HepG2 (cell line): ENCODE data around the gene ZC2HC1B. TPM values are rescaled to one million over a fixed set of nuclear protein-coding genes. Genes with fewer than 3 reads are reported as not detected.

Experiments used
- ATAC-seq: fragments of 200-7000 bp; cut with Tn5 transposase; 3 replicates; pipeline ENCODE4 v1.9.1; 2020; ENCODE audit warnings: mild to moderate bottlenecking, moderate library complexity
- BruUV-seq: library from RNA; stranded (reverse); fragments of 400-500 nt; replicated peaks from 2 replicates; lab custom pipeline; 2021; lab: Mats Ljungman, UMichigan
- CTCF ChIA-PET: fragments of 300-600 bp; formaldehyde crosslinking; extraction: SDS; loops from one replicate; lab custom pipeline; 2021; ENCODE audit warnings: low total read pairs, inconsistent platforms, low intra/inter-chr PET ratio; lab: Yijun Ruan, JAX
- POLR2A ChIA-PET: fragments of 350-600 bp; sonication (Branson Sonifier 250); formaldehyde crosslinking; loops from one replicate; lab custom pipeline; 2020; ENCODE audit warnings: antibody characterized with exemption, inconsistent platforms; lab: Yijun Ruan, JAX
- DNase-seq: peaks from one replicate; pipeline ENCODE4 v3.0.0-alpha.2; 2015; ENCODE audit warnings: low spot score
- FAIRE-seq: peaks from 3 replicates; lab custom pipeline; 2011; peaks lifted over from hg19 to GRCh38; lab: Jason Lieb, UNC
- H2AFZ ChIP-seq: one replicate; pipeline ENCODE4 v1.6.1; 2011; ENCODE audit warnings: low read length, inconsistent platforms
- H3K27ac ChIP-seq: fragments of 300-600 bp; 3 replicates; pipeline ENCODE4 v1.8.0; 2011; ENCODE audit warnings: mixed run types, mild to moderate bottlenecking, mixed read lengths, low read length, inconsistent platforms; ENCODE audit not compliant: insufficient read depth; ENCODE audit errors: extremely low read length
- H3K27me3 ChIP-seq, 2 experiments: fragments of 200-600 bp in 1 of 2; 2 replicates in 1 of 2; 3 replicates in 1 of 2; pipeline versions ENCODE4 v1.6.0 to v1.8.0; 2011; ENCODE audit warnings: low read length in 2 of 2, mild to moderate bottlenecking in 2 of 2, moderate library complexity in 2 of 2, inconsistent platforms in 1 of 2; ENCODE audit not compliant: insufficient read depth in 2 of 2, control insufficient read depth in 1 of 2
- H3K36me3 ChIP-seq, 2 experiments: fragments of 200-600 bp in 1 of 2; replicated peaks in 1 of 2; 2 replicates in 1 of 2; 3 replicates in 1 of 2; pipeline versions ENCODE4 v1.5.1 to v1.8.0; 2011; ENCODE audit warnings: low read length in 2 of 2, inconsistent platforms in 1 of 2; ENCODE audit not compliant: insufficient read depth in 2 of 2, control insufficient read depth in 1 of 2
- H3K4me1 ChIP-seq: 2 replicates; pipeline ENCODE4 v1.5.1; 2012; ENCODE audit warnings: low read length, inconsistent platforms; ENCODE audit not compliant: insufficient read depth
- H3K4me2 ChIP-seq: 2 replicates; pipeline ENCODE4 v1.6.0; 2011; ENCODE audit warnings: low read depth, low read length, inconsistent platforms
- H3K4me3 ChIP-seq, 3 experiments: fragments of 200-600 bp in 1 of 3; sonication (generic), shearing (Covaris generic) in 1 of 3; replicated peaks in 1 of 3; 2 replicates each; pipeline ENCODE4 v1.5.1; 2011 to 2016; ENCODE audit warnings: low read length in 3 of 3, inconsistent platforms in 2 of 3, low read depth in 2 of 3, mild to moderate bottlenecking in 2 of 3, control low read depth in 1 of 3, mixed read lengths in 1 of 3; ENCODE audit not compliant: insufficient read depth in 1 of 3
- H3K79me2 ChIP-seq: one replicate; pipeline ENCODE4 v1.6.1; 2011; ENCODE audit warnings: low read length, inconsistent platforms; ENCODE audit not compliant: insufficient read depth
- H3K9ac ChIP-seq: 2 replicates; pipeline ENCODE4 v1.6.0; 2011; ENCODE audit warnings: mild to moderate bottlenecking, low read depth, low read length, inconsistent platforms; ENCODE audit not compliant: insufficient read depth
- H3K9me3 ChIP-seq: 2 replicates; pipeline ENCODE4 v1.5.1; 2012; ENCODE audit warnings: mild to moderate bottlenecking, low read length
- H4K20me1 ChIP-seq: 2 replicates; pipeline ENCODE4 v1.6.0; 2011; ENCODE audit warnings: inconsistent platforms, mild to moderate bottlenecking, low read length, moderate library complexity; ENCODE audit not compliant: insufficient read depth
- BORCS8-MEF2B ChIP-seq: sonication (generic); formaldehyde crosslinking; IDR thresholded peaks from 2 replicates; pipeline ENCODE4 v1.8.0; 2022; ENCODE audit warnings: mild to moderate bottlenecking, missing genetic modification reagents
- JDP2 ChIP-seq: sonication (generic); formaldehyde crosslinking; IDR thresholded peaks from 2 replicates; pipeline ENCODE4 v1.8.1; 2022; ENCODE audit warnings: missing genetic modification reagents, borderline replicate concordance
- KAT2B ChIP-seq: fragments of 150-350 bp; IDR thresholded peaks from 2 replicates; pipeline ENCODE4 v1.6.1; 2014; ENCODE audit warnings: low read depth, low read length, borderline replicate concordance
- RFX1 ChIP-seq: fragments of 450-650 bp; IDR thresholded peaks from 2 replicates; pipeline ENCODE4 v1.6.1; 2017
- SIX1 ChIP-seq: sonication (generic); formaldehyde crosslinking; IDR thresholded peaks from 2 replicates; pipeline ENCODE4 v1.4.0; 2020; ENCODE audit warnings: missing genetic modification reagents, borderline replicate concordance
- ZBTB8A ChIP-seq: sonication (generic); formaldehyde crosslinking; IDR thresholded peaks from 2 replicates; pipeline ENCODE4 v1.4.0; 2020; ENCODE audit warnings: mild to moderate bottlenecking, low read depth, missing genetic modification reagents, borderline replicate concordance
- ZFYVE20 ChIP-seq: sonication (generic); formaldehyde crosslinking; IDR thresholded peaks from 2 replicates; pipeline ENCODE4 v1.8.0; 2023; ENCODE audit warnings: low read depth, mild to moderate bottlenecking, moderate library complexity, missing genetic modification reagents, borderline replicate concordance
- ZNF33A ChIP-seq: sonication (generic); formaldehyde crosslinking; IDR thresholded peaks from 2 replicates; pipeline ENCODE4 v1.5.1; 2020; ENCODE audit warnings: missing genetic modification reagents, mild to moderate bottlenecking, moderate library complexity, borderline replicate concordance
- ZNF460 ChIP-seq: sonication (generic); formaldehyde crosslinking; IDR thresholded peaks from 2 replicates; pipeline ENCODE4 v1.5.1; 2020; ENCODE audit warnings: missing genetic modification reagents, mild to moderate bottlenecking, borderline replicate concordance
- ZNF556 ChIP-seq: sonication (generic); formaldehyde crosslinking; IDR thresholded peaks from 2 replicates; pipeline ENCODE4 v1.4.0; 2020; ENCODE audit warnings: mild to moderate bottlenecking, missing genetic modification reagents, borderline replicate concordance
- ZNF577 ChIP-seq: sonication (generic); formaldehyde crosslinking; IDR thresholded peaks from 2 replicates; pipeline ENCODE4 v1.4.0; 2020; ENCODE audit warnings: mild to moderate bottlenecking, low read depth, missing genetic modification reagents, borderline replicate concordance
- ZNF768 ChIP-seq: sonication (generic); formaldehyde crosslinking; IDR thresholded peaks from 2 replicates; pipeline ENCODE4 v1.4.0; 2020; ENCODE audit warnings: missing genetic modification reagents
- WGBS: methylation state at CpG from one replicate; pipeline ENCODE4 v1.1.6; 2017; ENCODE audit warnings: low lambda C conversion rate; 5-methylcytosine and 5-hydroxymethylcytosine counted together
- in situ Hi-C: cut with HindIII; loops from 2 replicates; pipeline ENCODE4 v1.10.0; 2017; ENCODE audit warnings: low pct_unique_long_range_greater_than_20kb; ENCODE audit not compliant: extremely low pct_ligation_motif_present
- intact Hi-C: fragments of 100-400 bp; cut with micrococcal nuclease; formaldehyde crosslinking; loops from one replicate; pipeline ENCODE4 v1.10.0; 2022; ENCODE audit not compliant: unreplicated experiment
- polyA plus RNA-seq, 8 experiments: library from polyadenylated mRNA; depleted of rRNA in 3 of 8; stranded (reverse) in 7 of 8; unstranded in 1 of 8; fragments of >200 nt; fragmentation: Illumina TruSeq in 4 of 8; extraction: Trizol in 4 of 8; gene quantifications; 2 replicates each; pipeline versions ENCODE4 v1.2.1 to v1.2.3, GENCODE V29; 2011 to 2016; ENCODE audit warnings: low read depth in 4 of 8, missing spikeins in 1 of 8, mixed read lengths in 1 of 8; ENCODE audit not compliant: insufficient read depth in 1 of 8
- total RNA-seq, 5 experiments: library from RNA; depleted of rRNA; stranded (reverse); fragments of >200 nt; fragmentation: Illumina TruSeq; extraction: Trizol; gene quantifications; 2 replicates each; pipeline ENCODE4 v1.2.3, GENCODE V29; 2016; ENCODE audit warnings: low read depth in 1 of 5
- TF ChIP-seq, protein P1 (sequence below): sonication (generic); formaldehyde crosslinking; IDR thresholded peaks from 2 replicates; pipeline ENCODE4 v1.5.1; 2020; ENCODE audit warnings: mild to moderate bottlenecking, missing genetic modification reagents, borderline replicate concordance
- TF ChIP-seq, protein P2 (sequence below): sonication (generic); formaldehyde crosslinking; IDR thresholded peaks from 2 replicates; pipeline ENCODE4 v1.5.0; 2020; ENCODE audit warnings: missing genetic modification reagents, mild to moderate bottlenecking, borderline replicate concordance
- TF ChIP-seq, protein P3 (sequence below): sonication (generic); formaldehyde crosslinking; IDR thresholded peaks from 2 replicates; pipeline ENCODE4; 2020; ENCODE audit warnings: missing genetic modification reagents, mild to moderate bottlenecking, borderline replicate concordance

The ZC2HC1B gene
- total and polyA plus RNA-seq, 2 of the 13 experiments (the other 11 are each of a cell fraction or from before 2014, with no cell fraction given) = not detected

DNA sequence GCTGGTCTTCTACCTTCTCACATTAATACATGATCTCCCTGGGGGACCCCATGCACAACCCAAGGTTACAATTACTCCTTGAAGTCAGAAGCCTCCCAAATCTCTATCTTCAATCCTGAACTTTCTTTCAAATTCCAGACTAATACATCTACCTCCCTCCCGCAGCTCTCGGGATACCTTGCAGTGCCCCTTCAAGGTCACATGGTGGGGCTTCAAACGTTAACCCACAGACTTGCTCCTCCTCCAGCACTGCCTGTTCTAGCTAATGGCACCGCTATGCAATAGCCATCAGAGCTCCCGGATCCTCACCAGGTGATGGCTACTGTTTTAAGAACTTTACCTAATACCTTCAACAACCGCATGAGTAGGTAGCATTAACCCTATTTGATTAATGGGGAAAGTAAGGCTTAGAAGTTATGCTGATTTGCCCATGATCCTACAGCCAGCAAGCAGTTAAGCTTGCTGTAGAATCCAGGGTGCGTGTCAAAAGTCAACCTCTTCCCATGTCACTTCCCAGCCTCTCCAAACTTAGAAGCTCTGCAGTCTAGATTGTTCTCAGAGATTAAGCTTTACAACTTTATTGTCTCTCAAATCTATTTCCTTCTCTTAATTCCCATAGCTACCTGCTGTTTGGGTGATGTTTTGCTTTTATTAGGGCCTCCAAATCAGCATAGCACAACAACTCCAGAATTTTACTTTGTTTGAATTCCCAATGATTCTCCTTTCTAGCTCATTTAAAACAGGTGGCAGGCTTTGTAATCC lies 99.1 kb downstream of the ZC2HC1B start (continued):
- TF ChIP-seq ZNF460 (CRISPR knock-in tag) = no peak
- no peak for TF ChIP-seq KAT2B

DNA sequence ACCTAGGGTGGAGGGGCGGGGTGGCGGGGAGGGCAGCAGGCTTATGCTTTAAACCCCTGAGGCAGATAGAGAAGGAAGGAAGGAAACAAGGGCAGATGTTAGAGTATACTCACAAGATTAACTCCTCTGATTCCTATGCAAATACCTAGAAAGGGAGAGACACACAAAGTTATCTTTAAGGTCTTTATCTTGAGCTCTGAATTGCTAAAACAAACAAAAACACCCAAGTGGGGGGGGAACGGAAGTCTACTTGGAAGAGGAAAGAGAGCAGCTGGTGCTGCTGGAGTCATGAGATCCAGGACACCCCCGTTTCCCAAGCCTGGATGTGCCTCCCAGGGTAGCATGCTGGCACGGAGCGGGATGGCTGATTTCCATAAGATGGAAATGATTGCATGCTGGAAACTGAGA lies 100.4 kb downstream of the ZC2HC1B start:
- in situ Hi-C loops = no loop called here
- no peak overlapping the region for H3K9ac ChIP-seq
- H3K27me3 ChIP-seq = no peaks in the 10 kb centered on the region
- no peak overlapping the region for H3K4me2 ChIP-seq
- peaks cover 5% of the 10 kb centered on the region; the same call in 1 of the 2 replicates for H3K4me1 ChIP-seq
- H3K79me2 ChIP-seq = no peaks in the 10 kb centered on the region
- DNase-seq (no peak), FAIRE-seq (no peak), ATAC-seq (no peak)
- no TSS peak for BruUV-seq
- no peak overlapping the region for H3K27ac ChIP-seq
- H4K20me1 ChIP-seq = no peaks in the 10 kb centered on the region
- H3K36me3 ChIP-seq = no peaks in the 10 kb centered on the region
- no peak for TF ChIP-seq SIX1 (CRISPR knock-in tag)
- TF ChIP-seq ZFYVE20 (CRISPR knock-in tag) = no peak
- TF ChIP-seq BORCS8-MEF2B (CRISPR knock-in tag) = no peak
- no peak for TF ChIP-seq ZNF577 (CRISPR knock-in tag)
- TF ChIP-seq JDP2 (CRISPR knock-in tag) = no peak
- TF ChIP-seq, protein P1, sequence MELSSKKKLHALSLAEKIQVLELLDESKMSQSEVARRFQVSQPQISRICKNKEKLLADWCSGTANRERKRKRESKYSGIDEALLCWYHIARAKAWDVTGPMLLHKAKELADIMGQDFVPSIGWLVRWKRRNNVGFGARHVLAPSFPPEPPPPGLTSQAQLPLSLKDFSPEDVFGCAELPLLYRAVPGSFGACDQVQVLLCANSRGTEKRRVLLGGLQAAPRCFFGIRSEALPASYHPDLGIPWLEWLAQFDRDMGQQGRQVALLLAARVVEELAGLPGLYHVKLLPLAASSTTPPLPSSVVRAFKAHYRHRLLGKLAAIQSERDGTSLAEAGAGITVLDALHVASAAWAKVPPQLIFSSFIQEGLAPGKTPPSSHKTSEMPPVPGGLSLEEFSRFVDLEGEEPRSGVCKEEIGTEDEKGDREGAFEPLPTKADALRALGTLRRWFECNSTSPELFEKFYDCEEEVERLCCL (CRISPR knock-in tag) = no peak
- no peak for TF ChIP-seq ZNF33A (CRISPR knock-in tag)
- TF ChIP-seq, protein P2, sequence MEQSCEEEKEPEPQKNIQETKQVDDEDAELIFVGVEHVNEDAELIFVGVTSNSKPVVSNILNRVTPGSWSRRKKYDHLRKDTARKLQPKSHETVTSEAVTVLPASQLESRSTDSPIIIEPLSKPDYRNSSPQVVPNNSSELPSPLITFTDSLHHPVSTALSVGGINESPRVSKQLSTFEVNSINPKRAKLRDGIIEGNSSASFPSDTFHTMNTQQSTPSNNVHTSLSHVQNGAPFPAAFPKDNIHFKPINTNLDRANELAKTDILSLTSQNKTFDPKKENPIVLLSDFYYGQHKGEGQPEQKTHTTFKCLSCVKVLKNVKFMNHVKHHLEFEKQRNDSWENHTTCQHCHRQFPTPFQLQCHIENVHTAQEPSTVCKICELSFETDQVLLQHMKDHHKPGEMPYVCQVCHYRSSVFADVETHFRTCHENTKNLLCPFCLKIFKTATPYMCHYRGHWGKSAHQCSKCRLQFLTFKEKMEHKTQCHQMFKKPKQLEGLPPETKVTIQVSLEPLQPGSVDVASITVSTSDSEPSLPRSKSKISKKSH (CRISPR knock-in tag) = no peak
- no peak for TF ChIP-seq RFX1
- TF ChIP-seq ZNF556 = no peak
- TF ChIP-seq, protein P3, sequence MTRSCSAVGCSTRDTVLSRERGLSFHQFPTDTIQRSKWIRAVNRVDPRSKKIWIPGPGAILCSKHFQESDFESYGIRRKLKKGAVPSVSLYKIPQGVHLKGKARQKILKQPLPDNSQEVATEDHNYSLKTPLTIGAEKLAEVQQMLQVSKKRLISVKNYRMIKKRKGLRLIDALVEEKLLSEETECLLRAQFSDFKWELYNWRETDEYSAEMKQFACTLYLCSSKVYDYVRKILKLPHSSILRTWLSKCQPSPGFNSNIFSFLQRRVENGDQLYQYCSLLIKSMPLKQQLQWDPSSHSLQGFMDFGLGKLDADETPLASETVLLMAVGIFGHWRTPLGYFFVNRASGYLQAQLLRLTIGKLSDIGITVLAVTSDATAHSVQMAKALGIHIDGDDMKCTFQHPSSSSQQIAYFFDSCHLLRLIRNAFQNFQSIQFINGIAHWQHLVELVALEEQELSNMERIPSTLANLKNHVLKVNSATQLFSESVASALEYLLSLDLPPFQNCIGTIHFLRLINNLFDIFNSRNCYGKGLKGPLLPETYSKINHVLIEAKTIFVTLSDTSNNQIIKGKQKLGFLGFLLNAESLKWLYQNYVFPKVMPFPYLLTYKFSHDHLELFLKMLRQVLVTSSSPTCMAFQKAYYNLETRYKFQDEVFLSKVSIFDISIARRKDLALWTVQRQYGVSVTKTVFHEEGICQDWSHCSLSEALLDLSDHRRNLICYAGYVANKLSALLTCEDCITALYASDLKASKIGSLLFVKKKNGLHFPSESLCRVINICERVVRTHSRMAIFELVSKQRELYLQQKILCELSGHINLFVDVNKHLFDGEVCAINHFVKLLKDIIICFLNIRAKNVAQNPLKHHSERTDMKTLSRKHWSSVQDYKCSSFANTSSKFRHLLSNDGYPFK (CRISPR knock-in tag) = no peak
- TF ChIP-seq ZBTB8A (CRISPR knock-in tag) = no peak
- no peak for TF ChIP-seq ZNF768 (CRISPR knock-in tag)
- WGBS = 66% methylated on average over 6 of the region's 6 CpGs
- intact Hi-C loops = no loop called here
- ChIA-PET CTCF (no interaction called here), POLR2A (no interaction called here)
- no peak overlapping the region for H2AFZ ChIP-seq
- no peaks in the 10 kb centered on the region for H3K9me3 ChIP-seq
- H3K4me3 ChIP-seq = no peak overlapping the region
